Spleen (tissue), 7 donors: Measurements from ENCODE around the gene PTPN2.

Experiments
- POLR2A ChIP-seq, 3 donors: fragments of 450-650 bp; IDR thresholded peaks; one replicate each; pipeline ENCODE4 v1.5.1; 2017; ENCODE audit warnings: antibody characterized with exemption in 3 of 3, mild to moderate bottlenecking in 1 of 3
- TF ChIP-seq, protein P1 (sequence below), 11 experiments: fragments of 200-600 bp in 7 of 11; fragments of 450-650 bp in 4 of 11; sonication (generic) in 4 of 11; IDR thresholded peaks in 8 of 11; conservative IDR thresholded peaks in 3 of 11; 1 replicate in 7 of 11; 2 replicates in 4 of 11; pipeline versions ENCODE4 v1.4.0 to v1.8.0; 2016 to 2021; ENCODE audit warnings: antibody characterized with exemption in 11 of 11, inconsistent platforms in 4 of 11, mild to moderate bottlenecking in 1 of 11
- donor health status: DM: no; HTN: no; CAD: no; lungs with moderate emphysema.
- donor health status: DM: no; HTN: no; CAD: no.
- donor health status: DM: no; HTN: no; CAD: no.

DNA sequence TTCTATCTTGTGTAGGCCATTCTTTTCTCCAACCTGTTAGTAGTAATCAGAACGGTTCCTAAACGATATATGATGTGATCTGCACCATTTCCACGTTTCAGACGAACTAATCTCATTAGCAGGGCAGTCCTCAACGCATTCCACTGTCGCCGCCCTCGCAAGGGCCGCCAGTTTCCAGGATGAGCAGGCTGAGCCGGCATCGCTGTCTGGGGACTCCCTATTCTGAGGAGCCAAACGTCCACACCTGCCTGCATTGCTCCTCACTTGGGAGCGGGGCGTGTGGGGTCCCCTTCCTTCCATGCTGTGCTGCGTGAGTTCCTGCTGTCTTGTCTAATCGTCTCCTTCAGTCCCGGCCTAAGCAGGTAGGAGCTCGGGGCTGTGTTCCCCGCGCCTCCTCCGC, 104.6 kb downstream of the PTPN2 start:
- TF ChIP-seq, protein P1, sequence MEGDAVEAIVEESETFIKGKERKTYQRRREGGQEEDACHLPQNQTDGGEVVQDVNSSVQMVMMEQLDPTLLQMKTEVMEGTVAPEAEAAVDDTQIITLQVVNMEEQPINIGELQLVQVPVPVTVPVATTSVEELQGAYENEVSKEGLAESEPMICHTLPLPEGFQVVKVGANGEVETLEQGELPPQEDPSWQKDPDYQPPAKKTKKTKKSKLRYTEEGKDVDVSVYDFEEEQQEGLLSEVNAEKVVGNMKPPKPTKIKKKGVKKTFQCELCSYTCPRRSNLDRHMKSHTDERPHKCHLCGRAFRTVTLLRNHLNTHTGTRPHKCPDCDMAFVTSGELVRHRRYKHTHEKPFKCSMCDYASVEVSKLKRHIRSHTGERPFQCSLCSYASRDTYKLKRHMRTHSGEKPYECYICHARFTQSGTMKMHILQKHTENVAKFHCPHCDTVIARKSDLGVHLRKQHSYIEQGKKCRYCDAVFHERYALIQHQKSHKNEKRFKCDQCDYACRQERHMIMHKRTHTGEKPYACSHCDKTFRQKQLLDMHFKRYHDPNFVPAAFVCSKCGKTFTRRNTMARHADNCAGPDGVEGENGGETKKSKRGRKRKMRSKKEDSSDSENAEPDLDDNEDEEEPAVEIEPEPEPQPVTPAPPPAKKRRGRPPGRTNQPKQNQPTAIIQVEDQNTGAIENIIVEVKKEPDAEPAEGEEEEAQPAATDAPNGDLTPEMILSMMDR (IDR thresholded peaks at IDR 0.05 in 8 of 11, conservative IDR thresholded peaks at IDR 0.05 in 3 of 11): no peak
- no peak for TF ChIP-seq POLR2A (IDR thresholded peaks at IDR 0.05)
